AG20443 (cell line): ENCODE measurements around the gene TDRD10.
A peak's percentile ranks its signal among the peaks of the same experiment; 100 is the strongest.
"Not testable (repeated sequence)": the region's sequence is repeated elsewhere in the genome, so short reads cannot be mapped to it uniquely, and the experiment has no call there.

Experiments used
- DNase-seq: peaks from one replicate; pipeline ENCODE4 v3.0.0; 2012; ENCODE audit warnings: low spot score, mixed read lengths

The TDRD10 gene

GRCh38 chr1:154479764-154480421 lies 22.1 kb upstream of the TDRD10 start:
- peak; percentile 89 for DNase-seq

DNA sequence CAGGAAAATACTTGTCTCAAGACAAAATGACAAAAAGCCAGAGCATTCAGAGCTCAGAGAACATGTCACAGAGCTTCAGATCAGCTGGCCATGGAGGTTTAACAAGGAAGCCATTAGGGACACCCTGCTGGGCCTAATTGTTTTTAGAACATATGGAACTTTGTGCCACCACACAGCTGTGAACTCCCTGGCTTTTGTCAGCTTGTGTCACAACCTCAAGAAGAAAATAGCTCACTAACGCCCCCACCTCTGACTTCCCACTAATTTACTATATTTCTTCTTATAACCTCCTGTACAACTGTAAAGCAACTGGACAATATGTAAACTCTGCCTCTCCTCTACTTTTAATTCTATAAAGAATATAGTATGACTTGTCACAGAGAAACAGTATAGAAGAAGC lies 21.0 kb upstream of the TDRD10 start:
- no peak for DNase-seq

DNA sequence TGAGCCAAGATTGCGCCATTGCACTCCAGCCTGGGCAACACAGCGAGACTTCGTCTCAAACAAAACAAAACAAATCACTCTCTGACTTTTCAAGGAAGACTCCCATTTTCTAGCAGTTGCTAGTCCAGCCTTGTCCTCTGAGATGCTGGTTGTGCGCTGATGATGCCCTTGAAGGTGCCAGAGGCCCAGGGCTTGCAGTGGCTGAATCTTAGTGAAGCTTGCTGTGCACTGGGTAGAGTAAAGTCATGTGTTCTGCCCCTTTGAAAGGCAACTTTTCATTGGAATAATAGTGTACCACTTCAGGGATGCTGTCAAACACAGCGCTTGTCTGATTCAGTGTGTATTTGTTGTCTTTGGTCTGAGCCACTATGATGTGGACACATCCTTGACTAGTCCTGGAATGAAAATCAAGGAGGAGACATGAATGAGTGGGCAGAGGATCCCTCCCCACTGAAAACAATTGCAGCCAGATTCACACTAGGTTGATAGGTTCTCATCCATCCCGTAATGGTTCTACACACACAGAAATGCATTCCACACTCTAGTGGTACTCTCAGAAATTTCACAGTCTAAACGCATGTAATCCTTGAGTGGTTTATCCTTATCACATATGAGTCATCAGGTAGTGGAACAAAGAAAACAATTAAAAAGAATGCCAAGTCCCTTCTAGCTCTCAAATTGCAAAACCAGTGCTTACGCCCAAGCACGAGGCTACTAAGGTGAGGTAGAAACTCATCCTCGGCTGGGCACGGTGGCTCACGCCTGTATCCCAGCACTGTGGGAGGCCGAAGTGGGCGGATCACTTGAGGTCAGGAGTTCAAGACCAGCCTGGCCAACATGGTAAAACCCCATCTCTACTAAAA lies 17.8 kb upstream of the TDRD10 start:
- DNase-seq = no peak

- DNase-seq = no peak
These were observed 16.9 kb upstream of the TDRD10 start for GRCh38 chr1:154485106-154485505.

DNA sequence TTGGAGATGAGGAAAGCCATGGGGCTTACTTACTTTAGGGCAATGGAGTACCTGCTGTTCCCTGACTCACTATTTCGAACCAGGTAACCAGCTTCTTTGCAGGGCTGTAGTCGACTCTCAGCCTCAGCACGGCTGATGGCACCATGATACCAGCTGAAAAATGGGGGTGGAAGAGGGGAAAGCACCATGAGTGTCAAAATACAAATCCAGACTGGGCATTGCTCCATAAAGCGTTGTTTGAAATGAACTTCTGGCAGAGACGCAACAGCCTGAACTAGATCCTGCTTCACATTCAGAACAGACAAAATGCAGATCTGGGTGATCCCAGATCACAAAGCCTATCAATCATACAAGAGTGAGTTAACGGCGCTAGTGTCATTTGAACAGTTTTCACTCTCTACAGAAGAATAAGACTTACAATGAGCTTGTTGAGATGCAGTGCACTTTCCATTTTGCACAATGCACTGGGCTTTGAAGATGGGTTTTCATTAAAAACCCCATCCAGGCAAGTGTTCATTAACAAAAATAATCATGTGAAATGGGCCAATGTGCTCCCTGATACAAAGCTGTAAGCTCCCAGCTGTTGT lies 16.0 kb upstream of the TDRD10 start:
- no peak for DNase-seq

DNA sequence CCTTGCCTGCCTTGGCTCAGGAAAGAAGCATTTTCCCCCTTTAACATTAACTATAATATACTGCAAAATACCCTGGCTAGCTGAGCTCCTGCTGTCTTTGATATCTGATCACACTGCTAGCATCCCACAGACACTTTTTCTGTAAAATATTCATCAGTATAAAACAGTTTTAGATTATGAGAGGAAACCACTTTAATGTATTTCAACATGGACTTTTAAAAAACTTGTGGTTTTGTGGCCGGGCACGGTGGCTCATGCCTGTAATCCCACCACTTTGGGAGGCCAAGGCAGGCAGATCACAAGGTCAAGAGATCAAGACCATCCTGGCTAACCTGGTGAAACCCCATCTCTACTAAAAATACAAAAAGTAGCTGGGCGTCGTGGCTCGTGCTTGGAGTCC lies 15.3 kb upstream of the TDRD10 start:
- DNase-seq = not testable (repeated sequence)

DNA sequence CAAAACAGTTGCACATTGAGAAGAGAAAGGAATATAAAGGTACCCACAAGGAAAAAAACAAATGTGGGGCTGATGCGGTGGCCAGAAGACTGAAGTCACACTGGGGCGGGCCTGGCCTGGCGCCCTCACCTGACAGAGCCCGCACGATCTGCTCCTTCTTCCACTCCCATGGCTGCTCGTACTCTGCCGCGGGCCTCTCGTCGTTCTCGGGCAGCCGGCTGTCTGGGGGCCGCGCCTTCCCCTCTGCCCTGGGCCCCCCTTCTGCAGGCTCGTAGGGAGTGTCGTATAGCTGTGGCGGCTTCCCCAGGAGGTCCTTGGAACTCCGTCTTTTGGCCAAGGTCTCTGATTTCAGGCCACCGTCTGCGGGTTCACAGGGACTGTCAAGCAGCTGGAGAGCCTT lies 13.1 kb upstream of the TDRD10 start:
- no peak for DNase-seq

DNA sequence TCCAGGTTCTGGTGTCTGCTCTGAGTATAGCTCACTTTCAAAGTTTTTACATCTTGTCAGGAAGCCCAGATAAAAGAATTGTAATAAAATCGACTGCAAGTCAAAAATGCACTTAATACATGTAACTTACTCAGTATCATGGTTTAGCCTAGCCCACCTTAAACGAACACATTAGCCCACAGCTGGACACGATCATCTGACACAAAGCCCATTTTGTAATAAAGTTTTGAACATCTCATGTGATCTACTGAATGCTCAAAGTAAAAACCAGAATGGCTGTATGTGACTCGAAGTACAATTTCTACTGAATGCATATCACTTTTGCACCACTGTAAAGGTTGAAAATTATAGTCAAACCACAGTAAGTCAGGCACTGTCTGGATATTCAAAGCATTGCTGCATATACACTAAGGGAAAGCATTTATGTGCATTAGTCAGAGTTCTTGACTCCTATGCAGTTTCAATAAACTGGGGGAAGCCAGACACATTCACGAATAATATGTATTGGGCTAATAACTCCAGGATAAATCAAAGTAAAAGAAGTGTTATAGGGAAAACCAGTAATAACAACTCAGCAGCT lies 12.2 kb upstream of the TDRD10 start:
- DNase-seq = no peak

- no peak for DNase-seq
These were observed 11.7 kb upstream of the TDRD10 start for GRCh38 chr1:154490317-154490716.

DNA sequence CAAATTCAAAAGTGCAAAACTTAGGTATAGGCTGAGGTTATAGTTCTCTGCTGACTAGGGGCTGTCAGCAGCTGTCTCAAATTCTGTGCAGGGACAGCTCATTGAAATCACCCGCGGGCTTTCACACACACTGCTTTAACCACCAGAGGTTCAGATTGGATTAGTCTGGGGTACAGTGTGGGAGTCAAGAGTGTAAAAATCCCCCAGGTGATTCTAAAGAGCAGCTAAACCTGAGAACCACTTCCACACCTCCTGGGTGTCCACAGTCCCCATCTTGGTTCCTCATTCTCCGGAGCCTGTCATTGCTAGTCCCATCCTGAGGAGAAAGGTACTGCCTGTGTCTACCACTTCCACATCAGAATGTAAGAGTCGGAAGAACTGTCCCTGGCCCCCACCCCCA lies 9.9 kb upstream of the TDRD10 start:
- DNase-seq = no peak

DNA sequence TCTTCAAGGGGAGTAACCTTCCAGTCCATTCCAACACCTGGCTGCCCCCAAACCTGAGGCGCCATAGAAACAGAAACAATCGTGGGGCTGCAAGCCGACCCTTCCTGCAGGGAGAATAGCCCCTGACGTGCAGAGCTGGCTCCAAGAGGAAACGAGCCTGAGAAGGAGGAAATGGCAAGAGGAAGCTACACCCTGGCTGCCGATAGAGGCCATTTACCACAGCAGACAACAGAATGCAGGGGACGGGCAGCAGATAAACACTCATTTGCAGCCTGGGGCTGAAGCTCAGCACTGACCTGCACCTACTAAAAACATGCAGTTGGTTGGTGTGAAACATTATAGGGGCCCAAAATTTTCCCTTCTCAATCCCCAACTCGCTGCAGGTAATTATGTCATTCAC lies 8.7 kb upstream of the TDRD10 start:
- no peak for DNase-seq

- no peak for DNase-seq
These were observed 6.3 kb upstream of the TDRD10 start for GRCh38 chr1:154495496-154496273.

- DNase-seq = no peak
These were observed 5.6 kb upstream of the TDRD10 start for GRCh38 chr1:154496383-154496782.

- no peak for DNase-seq
These were observed 4.8 kb upstream of the TDRD10 start for GRCh38 chr1:154497026-154497806.

DNA sequence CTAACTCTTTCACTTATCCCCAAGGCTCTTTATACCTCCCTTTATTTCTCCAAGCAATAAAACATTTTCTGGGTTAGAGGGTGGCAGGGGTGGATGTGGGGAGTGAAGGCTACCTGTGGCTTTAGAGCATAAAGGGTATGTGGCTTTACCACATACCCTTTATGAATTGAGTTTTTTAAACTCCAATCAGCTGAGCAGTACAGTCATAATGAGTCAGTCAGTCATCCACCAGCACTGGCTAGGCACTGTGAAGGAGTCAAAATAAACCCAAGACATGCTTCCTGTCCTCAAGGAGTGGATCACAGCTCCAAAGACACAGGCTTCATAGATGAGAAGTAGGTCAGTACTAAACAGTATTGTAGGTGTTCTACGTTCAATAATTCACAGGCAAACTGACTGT lies 2.6 kb upstream of the TDRD10 start:
- no peak for DNase-seq

- no peak for DNase-seq
These were observed 1.5 kb upstream of the TDRD10 start for GRCh38 chr1:154500533-154500932.

- DNase-seq = peak; percentile 57
These were observed 475 bp upstream of the TDRD10 start for GRCh38 chr1:154501423-154502065.

DNA sequence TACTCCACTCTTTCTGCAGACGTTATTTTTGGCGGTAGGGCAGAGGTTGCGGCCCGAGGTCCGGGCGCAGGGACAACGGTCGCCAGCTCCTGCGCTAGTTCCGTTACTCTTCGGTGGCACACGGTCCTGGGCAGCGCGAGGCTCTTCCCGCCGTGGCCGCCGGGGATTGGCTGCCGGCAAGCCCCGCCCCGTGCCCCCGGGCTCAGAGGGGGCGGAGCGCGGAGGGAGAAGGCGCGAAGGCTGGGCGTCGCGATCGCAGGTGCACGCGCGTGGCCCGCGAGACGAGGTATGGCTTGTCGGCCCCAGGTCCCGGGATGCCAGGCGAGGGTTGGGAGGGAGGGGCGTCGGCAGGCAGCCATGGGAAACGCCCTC lies 711 bp downstream of the TDRD10 start:
- no peak for DNase-seq

- DNase-seq = no peak
These were observed 1.9 kb downstream of the TDRD10 start for GRCh38 chr1:154503898-154504297.

GRCh38 chr1:154512760-154513159 lies 10.7 kb downstream of the TDRD10 start:
- no peak for DNase-seq

- no peak for DNase-seq
These were observed 12.1 kb downstream of the TDRD10 start for GRCh38 chr1:154514066-154514553.
